Neural crest cell (in vitro differentiated cells): Measurements from ENCODE around the gene FAT1. TPM values are rescaled to one million over a fixed set of nuclear protein-coding genes. Genes with fewer than 3 reads are reported as not detected.

Source experiments
- DNase-seq: peaks from one replicate; pipeline ENCODE4 v3.0.0; 2021; ENCODE audit warnings: low read depth, mixed read lengths, low spot score
- H3K27ac Mint-ChIP-seq: one replicate; pipeline ENCODE4 v1.8.0; 2021; ENCODE audit warnings: mild to moderate bottlenecking, mixed read lengths; ENCODE audit not compliant: unreplicated experiment
- H3K27me3 Mint-ChIP-seq: 2 replicates; pipeline ENCODE4 v1.8.0; 2021; ENCODE audit warnings: low read depth, mild to moderate bottlenecking, mixed read lengths
- H3K36me3 Mint-ChIP-seq: 2 replicates; pipeline ENCODE4 v1.8.0; 2021; ENCODE audit warnings: low read depth, mild to moderate bottlenecking, mixed read lengths
- H3K4me1 Mint-ChIP-seq: 2 replicates; pipeline ENCODE4 v1.8.0; 2021; ENCODE audit warnings: mixed read lengths
- H3K4me3 Mint-ChIP-seq: one replicate; pipeline ENCODE4 v1.8.0; 2021; ENCODE audit warnings: mild to moderate bottlenecking, mixed read lengths
- H3K9me3 Mint-ChIP-seq: 2 replicates; pipeline ENCODE4 v1.8.0; 2021; ENCODE audit warnings: mixed read lengths
- total RNA-seq: library from RNA; stranded (reverse); gene quantifications from 2 replicates; pipeline ENCODE4 v1.2.1, GENCODE V29; 2021
- TF ChIP-seq, protein P1 (sequence below): fragments of 200-600 bp; sonication (generic); conservative IDR thresholded peaks from 2 replicates; pipeline ENCODE4 v1.5.0; 2021; ENCODE audit warnings: antibody characterized with exemption, mild to moderate bottlenecking

The FAT1 gene
- total RNA-seq, 1 donor from 2014 or later = 130 TPM

DNA sequence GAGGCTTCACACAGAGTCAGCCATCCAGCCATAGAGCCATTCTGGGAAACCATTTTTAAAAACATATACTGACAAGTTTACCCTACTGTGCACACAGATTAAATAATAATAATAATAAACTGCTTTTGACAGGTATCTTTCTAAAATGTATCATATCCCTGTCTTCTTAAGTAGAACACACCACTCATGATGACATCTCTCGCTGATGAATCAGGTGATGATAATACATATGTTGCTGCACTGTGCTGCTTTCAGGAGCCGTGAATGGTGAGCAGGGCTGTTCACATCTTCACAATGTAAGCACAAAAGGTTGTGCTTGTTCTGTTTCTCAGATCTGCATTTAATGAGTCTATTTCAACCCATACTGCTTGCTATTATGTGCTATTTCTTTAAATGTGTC, 171.8 kb downstream of the FAT1 start:
- no peak for DNase-seq
- Mint-ChIP-seq H3K27ac (no peak overlapping the region), H3K27me3 (peaks cover 43% of the 10 kb centered on the region), H3K9me3 (no peaks in the 10 kb centered on the region), H3K4me3 (no peak overlapping the region), H3K4me1 (peaks cover 12% of the 10 kb centered on the region), H3K36me3 (no peaks in the 10 kb centered on the region)
- TF ChIP-seq, protein P1, sequence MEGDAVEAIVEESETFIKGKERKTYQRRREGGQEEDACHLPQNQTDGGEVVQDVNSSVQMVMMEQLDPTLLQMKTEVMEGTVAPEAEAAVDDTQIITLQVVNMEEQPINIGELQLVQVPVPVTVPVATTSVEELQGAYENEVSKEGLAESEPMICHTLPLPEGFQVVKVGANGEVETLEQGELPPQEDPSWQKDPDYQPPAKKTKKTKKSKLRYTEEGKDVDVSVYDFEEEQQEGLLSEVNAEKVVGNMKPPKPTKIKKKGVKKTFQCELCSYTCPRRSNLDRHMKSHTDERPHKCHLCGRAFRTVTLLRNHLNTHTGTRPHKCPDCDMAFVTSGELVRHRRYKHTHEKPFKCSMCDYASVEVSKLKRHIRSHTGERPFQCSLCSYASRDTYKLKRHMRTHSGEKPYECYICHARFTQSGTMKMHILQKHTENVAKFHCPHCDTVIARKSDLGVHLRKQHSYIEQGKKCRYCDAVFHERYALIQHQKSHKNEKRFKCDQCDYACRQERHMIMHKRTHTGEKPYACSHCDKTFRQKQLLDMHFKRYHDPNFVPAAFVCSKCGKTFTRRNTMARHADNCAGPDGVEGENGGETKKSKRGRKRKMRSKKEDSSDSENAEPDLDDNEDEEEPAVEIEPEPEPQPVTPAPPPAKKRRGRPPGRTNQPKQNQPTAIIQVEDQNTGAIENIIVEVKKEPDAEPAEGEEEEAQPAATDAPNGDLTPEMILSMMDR = no peak

DNA sequence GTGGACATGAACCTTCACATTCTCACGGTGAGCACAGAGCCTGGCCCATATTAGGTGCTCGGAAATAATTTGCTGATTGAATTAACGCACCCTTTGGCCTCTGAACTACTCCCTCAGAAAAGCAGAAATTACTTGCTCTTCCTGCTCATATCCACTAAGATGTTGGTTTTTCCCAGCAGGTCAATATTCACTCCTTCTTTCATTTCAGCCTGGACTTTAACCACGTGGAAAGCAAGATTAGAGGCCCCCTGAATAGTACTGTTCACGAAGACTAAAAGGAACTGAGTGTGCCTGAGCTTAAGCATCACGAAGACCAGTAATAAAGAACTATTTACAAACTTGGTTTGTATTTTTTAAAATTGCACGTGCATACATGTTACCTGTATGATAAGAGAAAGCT, 178.2 kb downstream of the FAT1 start:
- H3K4me3 Mint-ChIP-seq = no peak overlapping the region
- no peaks in the 10 kb centered on the region for H3K4me1 Mint-ChIP-seq
- no peak for DNase-seq
- peaks cover 12% of the 10 kb centered on the region for H3K27me3 Mint-ChIP-seq
- no peak overlapping the region for H3K27ac Mint-ChIP-seq
- peaks cover 7% of the 10 kb centered on the region for H3K9me3 Mint-ChIP-seq
- TF ChIP-seq, protein P1 = no peak
- H3K36me3 Mint-ChIP-seq = peaks cover 3% of the 10 kb centered on the region

DNA sequence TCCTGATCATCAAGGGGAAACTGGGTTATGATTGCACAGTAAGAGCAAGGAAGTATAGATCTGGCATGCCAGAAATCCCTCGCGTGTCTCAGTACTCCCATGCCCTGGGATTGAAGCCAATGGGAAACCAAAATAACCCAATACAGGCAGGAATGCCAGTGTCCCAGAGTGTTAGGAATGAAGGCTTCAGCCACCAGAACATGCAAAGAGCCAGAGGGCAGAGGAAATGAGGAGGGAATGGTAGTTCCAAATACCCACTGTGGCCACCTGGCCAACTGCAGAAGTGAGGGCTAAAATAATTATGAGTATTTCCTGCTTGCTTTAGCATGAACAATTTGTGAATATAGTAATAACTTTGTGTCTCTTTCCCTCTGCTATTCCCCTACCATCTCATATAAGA, 180.4 kb downstream of the FAT1 start:
- no peak overlapping the region for H3K27ac Mint-ChIP-seq
- TF ChIP-seq, protein P1 = no peak
- H3K4me1 Mint-ChIP-seq = no peaks in the 10 kb centered on the region

DNA sequence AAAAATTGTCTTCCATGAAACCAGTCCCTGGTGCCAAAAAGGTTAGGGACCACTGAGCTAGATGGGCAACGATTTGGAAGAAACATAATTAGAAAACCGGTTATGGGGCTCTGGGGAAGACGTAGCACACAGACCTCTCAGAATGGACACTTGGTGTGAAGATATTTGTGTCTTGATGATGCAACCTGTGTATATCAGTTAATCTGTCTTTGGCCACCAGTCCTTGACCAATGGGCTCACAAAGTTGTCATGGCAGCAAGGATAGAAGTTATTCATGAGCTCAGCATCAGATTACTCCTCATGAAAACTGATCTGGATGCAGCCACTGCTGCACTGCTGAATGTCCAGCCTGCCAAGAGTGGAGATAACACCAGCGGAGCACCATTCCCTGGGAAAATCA, 181.9 kb downstream of the FAT1 start:
- DNase-seq = no peak
- H3K36me3 Mint-ChIP-seq = peaks cover 3% of the 10 kb centered on the region
- TF ChIP-seq, protein P1 = no peak
- H3K27me3 Mint-ChIP-seq = no peaks in the 10 kb centered on the region
- no peaks in the 10 kb centered on the region for H3K4me1 Mint-ChIP-seq
- no peak overlapping the region for H3K4me3 Mint-ChIP-seq
- H3K9me3 Mint-ChIP-seq = peaks cover 12% of the 10 kb centered on the region
- H3K27ac Mint-ChIP-seq = no peak overlapping the region

More for the DNA sequence above, 180.4 kb downstream of the FAT1 start:
- H3K4me3 Mint-ChIP-seq = no peak overlapping the region
- H3K9me3 Mint-ChIP-seq = peaks cover 12% of the 10 kb centered on the region
- no peak for DNase-seq
- peaks cover 3% of the 10 kb centered on the region for H3K36me3 Mint-ChIP-seq
- H3K27me3 Mint-ChIP-seq = no peaks in the 10 kb centered on the region

DNA sequence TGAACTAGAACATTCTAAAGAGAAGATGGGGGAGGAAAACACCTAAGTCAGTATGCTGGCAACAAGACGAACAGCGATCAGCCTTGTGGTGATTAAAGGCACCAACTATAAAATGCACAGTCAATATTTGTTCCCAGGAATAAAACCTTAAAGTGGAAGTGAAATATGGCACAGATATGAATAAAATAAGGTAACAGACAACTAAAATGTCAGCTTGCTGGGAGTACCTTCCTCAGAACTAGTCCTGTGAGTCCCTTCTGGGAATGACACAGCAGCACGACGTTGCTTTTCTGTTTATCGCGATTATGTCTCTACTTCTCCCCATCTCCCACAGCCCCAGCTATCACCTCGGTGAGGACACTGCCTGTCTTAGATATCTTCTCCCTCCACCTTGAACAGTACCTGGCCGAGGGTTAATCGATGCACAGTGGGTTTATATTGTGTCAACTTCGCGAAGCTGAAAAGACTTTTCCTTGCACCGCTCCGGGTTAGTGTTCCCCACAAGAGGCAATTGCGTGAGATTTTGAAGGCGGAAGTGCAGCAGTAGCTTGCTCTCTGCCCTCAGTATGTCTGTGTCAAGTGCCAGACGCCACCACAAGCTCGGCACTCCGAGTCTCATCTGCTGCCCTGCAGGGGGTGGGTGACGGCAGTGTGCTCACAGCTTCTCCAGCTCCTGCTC, 185.7 kb downstream of the FAT1 start:
- H3K9me3 Mint-ChIP-seq = peaks cover 9% of the 10 kb centered on the region
- no peak overlapping the region for H3K4me3 Mint-ChIP-seq
- no peaks in the 10 kb centered on the region for H3K4me1 Mint-ChIP-seq
- no peak for DNase-seq
- TF ChIP-seq, protein P1 = no peak
- H3K36me3 Mint-ChIP-seq = no peaks in the 10 kb centered on the region
- no peaks in the 10 kb centered on the region for H3K27me3 Mint-ChIP-seq
- no peak overlapping the region for H3K27ac Mint-ChIP-seq

Other genes with a start within 250 kb of the FAT1 start
- 0.98 and 1.2 TPM in 2 replicates for gene MTNR1A, start 168.3 kb downstream of the FAT1 start, total RNA-seq